Ovary (tissue), 3 donors: ENCODE data around the gene PPP1R2B.

Experiments used
- POLR2A ChIP-seq: fragments of 450-650 bp; IDR thresholded peaks from one replicate; pipeline ENCODE4 v1.6.1; 2017; ENCODE audit warnings: antibody characterized with exemption, mild to moderate bottlenecking, moderate library complexity
- TF ChIP-seq, protein P1 (sequence below), 3 donors: fragments of 450-650 bp in 2 of 3; fragments of 200-600 bp in 1 of 3; IDR thresholded peaks; one replicate each; pipeline versions ENCODE4 v1.5.1 to v1.8.0; 2016 to 2022; ENCODE audit warnings: antibody characterized with exemption in 3 of 3, mild to moderate bottlenecking in 1 of 3
- donor health status: DM: no; HTN: no; CAD: no.

DNA sequence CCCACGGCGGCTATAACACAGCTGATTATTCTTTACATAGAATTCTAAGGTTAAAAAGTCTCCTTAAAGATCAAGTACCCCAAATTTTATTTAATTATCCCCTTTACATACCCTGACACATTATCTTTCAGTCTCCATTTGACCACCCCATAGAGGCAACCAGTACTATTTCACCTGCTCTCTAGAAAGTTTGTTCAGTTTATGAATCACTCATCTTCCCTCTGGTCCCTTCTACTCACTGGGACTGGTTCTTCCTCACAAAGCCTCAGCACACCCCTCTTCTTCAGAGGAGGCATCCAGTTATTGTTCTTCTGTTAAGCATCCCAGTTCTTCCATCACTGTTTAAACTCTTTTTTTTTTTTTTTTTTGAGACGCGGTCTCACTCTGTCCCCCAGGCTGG, 42.8 kb downstream of the PPP1R2B start:
- TF ChIP-seq, protein P1, sequence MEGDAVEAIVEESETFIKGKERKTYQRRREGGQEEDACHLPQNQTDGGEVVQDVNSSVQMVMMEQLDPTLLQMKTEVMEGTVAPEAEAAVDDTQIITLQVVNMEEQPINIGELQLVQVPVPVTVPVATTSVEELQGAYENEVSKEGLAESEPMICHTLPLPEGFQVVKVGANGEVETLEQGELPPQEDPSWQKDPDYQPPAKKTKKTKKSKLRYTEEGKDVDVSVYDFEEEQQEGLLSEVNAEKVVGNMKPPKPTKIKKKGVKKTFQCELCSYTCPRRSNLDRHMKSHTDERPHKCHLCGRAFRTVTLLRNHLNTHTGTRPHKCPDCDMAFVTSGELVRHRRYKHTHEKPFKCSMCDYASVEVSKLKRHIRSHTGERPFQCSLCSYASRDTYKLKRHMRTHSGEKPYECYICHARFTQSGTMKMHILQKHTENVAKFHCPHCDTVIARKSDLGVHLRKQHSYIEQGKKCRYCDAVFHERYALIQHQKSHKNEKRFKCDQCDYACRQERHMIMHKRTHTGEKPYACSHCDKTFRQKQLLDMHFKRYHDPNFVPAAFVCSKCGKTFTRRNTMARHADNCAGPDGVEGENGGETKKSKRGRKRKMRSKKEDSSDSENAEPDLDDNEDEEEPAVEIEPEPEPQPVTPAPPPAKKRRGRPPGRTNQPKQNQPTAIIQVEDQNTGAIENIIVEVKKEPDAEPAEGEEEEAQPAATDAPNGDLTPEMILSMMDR (IDR thresholded peaks at IDR 0.05), result no peak
- TF ChIP-seq POLR2A, result no peak
